HG03108 (cell line): ENCODE measurements around the gene ABCC4.
A peak's percentile ranks its signal among the peaks of the same experiment; 100 is the strongest.
"Not testable (repeated sequence)": the region's sequence is repeated elsewhere in the genome, so short reads cannot be mapped to it uniquely, and the experiment has no call there.

Experiments used
- ATAC-seq: cut with Tn5 transposase; IDR thresholded peaks from one replicate; pipeline ENCODE4 v1.9.1; 2021; ENCODE audit warnings: moderate library complexity; ENCODE audit not compliant: unreplicated experiment

ABCC4 gene

DNA sequence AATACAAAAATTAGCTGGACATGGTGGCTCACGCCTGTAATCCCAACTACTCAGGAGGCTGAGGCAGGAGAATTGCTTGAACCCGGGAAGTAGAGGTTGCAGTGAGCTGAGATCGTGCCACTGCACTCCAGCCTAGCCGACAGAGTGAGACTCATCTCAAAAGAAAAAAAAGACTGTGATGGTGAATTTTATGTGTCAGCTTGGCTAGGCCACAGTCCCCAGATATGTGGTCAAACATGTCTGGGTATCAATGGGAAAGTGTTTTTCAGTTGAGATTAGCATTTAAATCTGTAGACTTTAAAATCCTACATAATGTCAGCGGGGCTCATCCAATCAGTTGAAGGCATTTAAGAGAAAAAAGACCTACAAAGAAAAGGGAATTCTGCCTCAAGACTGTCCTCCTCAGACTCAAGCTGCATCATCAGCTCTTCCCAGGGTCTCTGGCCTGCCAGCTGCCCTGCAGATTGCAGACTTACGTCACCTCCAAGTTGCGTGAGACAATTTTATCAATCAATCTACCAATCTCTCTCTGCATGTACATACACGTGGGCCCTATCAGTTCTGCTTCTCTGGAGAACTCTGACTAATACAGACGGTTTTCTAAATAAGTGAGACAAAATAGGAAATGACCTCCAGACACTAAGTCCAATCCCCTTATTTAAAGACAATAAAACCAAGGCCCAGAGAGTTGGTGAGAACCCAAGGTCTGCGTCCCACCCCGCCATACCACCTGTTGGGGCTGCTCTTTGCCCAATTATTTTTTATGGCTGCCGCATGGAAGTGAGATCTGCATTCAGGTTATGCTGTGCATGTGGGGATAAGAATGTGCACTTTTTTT lies 99.2 kb downstream of the ABCC4 start:
- no peak for ATAC-seq

DNA sequence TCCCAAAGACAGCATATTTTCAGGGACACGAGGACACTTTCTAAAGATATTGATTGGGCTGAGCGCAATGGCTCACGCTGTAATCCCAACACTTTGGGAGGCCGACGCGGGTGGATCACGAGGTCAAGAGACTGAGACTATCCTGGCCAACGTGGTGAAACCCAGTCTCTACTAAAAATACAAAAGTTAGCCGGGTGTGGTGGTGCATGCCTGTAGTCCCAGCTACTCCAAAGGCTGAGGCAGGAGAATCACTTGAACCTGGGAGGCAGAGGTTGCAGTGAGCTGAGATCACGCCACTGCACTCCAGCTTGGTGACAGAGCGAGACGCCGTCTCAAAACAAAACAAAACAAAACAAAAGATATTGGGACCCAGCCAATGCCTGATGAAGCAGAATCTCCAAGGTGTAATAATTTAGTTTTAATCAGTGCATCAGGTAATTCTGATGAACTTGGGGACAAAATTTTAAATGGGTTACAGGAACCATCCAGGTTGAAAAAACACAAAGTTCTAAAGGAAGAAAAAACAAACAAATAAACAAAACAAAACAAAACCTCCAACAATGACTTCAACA lies 100.8 kb downstream of the ABCC4 start:
- not testable (repeated sequence) for ATAC-seq

- no peak for ATAC-seq
Measured at GRCh38 chr13:95199896-95200295, 101.4 kb downstream of the ABCC4 start.

DNA sequence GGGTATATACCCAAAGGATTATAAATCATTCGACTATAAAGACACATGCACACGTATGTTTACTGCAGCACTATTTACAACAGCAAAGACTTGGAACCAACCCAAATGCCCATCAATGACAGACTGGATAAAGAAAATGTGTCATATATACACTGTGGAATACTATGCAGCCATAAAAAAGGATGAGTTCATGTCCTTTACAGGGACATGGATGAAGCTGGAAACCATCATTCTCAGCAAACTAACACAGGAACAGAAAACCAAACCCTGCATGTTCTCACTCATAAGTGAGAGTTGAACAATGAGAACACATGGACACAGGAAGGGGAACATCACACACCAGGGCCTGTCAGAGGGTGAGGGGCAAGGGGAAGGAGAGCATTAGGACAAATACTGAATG lies 102.6 kb downstream of the ABCC4 start:
- not testable (repeated sequence) for ATAC-seq

GRCh38 chr13:95197548-95197947 lies 103.7 kb downstream of the ABCC4 start:
- no peak for ATAC-seq

- ATAC-seq: no peak
Measured at GRCh38 chr13:95195146-95195545, 106.1 kb downstream of the ABCC4 start.

DNA sequence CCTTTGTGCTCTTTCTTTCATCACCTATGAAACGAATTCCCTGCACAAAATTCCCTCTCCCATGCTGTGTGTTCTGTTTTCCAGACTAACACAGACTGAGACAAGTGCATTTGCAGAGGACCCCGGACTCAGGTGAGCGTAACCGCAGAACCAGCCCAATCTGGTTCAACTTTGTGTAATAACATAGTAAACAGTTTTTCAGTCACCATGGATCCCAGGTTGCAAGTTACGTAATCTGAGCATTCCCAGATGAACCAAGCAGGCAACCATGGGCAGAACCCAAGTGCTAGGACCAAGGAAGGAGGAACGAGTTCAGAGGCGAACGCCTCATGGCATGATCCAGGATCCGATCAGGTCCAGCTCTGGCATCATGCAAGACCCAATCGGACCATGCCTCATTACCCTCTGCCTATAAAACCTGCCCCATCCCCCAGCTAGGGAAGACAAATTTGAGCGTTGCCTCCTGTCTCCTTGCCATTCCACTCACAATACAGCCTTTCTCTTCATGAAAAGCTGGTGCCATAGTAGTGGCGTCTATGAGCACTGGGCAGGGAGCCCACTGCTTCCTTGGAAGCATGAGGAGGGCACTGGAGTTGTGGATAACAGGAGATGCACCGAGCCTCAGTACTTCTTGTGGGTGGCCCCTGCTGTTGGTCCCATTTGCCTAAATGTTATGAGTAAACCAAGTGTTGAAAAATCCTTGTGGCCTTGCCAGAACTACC lies 107.6 kb downstream of the ABCC4 start:
- no peak for ATAC-seq

DNA sequence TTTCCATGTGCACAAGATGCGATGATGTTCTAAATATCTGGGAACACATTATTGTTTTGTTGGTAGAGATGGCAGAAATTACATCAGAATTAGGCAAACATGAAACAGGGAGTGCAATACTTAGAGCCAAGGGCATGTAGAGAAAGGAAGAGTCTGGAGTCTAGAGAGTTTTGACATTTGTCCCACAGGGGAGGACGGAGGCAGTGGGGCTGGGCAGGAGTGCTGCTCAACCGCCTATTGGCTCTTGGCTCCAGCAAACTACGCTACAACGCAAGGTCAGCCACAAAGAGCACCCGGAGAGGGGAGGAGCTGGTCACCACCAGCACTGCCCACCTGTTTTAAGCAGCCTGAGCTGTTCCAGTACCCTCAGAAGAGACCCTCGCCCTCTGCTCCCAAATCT lies 108.3 kb downstream of the ABCC4 start:
- ATAC-seq: no peak

DNA sequence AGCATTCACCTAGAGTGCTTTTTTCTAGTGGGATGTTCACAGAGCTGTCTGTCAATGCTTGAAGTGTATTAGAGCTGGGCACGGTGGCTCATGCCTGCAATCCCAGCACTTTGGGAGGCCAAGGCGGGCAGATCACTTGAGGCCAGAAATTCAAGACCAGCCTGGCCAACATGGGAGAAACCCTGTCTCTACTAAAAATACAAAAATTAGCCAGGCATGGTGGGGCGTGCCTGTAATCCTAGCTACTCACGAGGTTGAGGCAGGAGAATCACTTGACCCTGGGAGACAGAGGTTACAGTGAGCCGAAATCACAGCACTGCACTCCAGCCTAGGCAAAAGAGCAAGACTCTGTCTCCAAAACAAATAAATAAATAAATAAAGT lies 108.7 kb downstream of the ABCC4 start:
- not testable (repeated sequence) for ATAC-seq

- peak; percentile 91 for ATAC-seq
Measured at GRCh38 chr13:95191821-95192563, 109.3 kb downstream of the ABCC4 start.

GRCh38 chr13:95188128-95188527 lies 113.1 kb downstream of the ABCC4 start:
- ATAC-seq: no peak

DNA sequence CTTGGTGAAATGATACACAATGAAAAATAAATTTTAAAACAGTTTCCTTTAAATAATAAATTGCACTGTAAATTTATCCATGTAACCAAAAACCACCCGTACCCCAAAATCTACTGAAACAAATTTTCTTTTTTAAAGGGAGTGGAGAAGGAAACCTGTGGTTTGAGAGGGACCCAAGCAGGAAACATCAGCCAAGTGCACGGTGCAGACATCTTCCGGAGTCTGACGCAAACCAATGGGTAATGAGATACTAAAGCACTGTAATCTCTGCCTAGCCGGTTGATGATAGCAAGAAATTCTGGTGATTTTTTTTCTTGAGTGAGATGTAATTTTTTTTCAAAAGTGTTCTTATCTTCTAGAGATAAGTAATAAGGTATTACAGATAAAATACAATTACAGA lies 115.4 kb downstream of the ABCC4 start:
- no peak for ATAC-seq

- no peak for ATAC-seq
Measured at GRCh38 chr13:95185311-95185710, 115.9 kb downstream of the ABCC4 start.

- no peak for ATAC-seq
Measured at GRCh38 chr13:95184317-95184716, 116.9 kb downstream of the ABCC4 start.

- no peak for ATAC-seq
Measured at GRCh38 chr13:95182570-95183265, 118.5 kb downstream of the ABCC4 start.

DNA sequence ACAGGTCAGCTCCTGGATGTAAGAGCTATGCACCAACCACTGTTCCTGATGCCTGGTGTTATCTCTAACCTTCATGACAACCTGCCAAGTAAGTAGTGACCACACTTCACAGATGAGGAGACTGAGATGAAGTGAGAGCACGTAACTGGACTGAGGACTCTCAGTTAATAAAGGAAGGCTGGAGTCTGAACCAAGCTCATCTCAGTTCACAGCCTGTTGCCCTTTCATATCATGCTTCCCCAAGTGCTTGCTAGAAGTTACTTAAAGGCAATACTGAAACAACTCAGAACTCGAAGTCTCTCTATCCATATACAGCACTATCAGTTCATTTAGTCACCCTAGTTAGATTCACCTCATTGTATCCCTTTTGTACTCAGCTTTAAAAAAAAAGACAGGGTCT lies 119.7 kb downstream of the ABCC4 start:
- peak; percentile 53 for ATAC-seq

DNA sequence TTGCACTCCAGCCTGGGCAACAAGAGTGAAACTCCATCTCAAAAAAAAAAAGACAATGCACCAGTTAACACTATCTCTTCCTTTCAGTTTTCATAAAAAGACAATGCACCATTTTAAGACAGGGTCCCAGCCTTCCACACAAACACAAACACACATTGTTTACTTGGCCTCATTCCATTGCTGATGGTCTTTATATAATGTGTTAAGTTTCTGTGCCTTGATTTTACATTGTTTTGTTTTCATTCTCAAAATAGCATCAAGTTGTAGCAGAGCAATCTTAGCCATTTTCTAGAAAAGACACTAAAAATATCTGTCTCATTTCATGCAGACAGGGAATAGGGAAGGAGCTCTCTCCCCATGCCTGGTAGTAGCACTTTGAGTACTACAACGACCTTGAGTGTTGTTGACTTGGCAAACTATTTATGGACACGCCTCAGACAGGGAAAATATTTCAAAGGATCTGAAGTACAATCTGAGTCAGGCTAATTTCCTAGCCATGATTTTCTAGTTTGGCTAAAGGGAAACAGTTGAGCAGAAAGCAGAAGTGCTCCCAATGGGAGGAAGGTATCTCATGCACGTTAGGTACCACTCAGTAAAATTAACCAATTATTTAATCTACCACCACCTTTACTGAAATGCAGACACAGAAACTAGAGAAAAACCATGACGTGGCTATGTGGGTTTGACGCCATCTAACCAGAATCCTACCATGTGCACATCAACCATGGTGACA lies 120.6 kb downstream of the ABCC4 start:
- ATAC-seq: no peak

- no peak for ATAC-seq
Measured at GRCh38 chr13:95176611-95177259, 124.5 kb downstream of the ABCC4 start.

GRCh38 chr13:95174517-95174916 lies 126.7 kb downstream of the ABCC4 start:
- no peak for ATAC-seq

DNA sequence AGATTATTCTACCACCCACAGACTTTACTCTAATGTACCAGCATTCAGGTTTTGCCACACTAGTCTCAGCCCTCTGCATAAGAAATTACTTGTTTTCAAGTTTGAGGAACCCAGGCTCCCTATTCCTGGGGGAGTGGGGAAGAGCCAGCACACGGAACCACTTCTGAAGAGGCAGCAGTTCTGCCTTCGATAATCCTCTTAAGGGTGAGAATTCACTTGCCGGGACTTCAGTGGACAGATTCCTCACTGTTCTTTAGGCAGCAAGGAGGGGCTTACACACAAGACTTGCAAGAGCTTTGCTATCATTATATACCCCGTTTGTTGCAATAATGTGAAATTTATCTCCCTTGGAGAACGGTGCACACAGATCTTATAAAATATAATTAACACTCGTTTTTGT lies 133.1 kb downstream of the ABCC4 start:
- no peak for ATAC-seq
